Panc1 (cell line): Measurements from ENCODE around the gene MECR. TPM values are rescaled to one million over a fixed set of nuclear protein-coding genes. Genes with fewer than 3 reads are reported as not detected.
A peak's percentile ranks its signal among the peaks of the same experiment; 100 is the strongest.

Source experiments
- ATAC-seq: fragments of 200-7000 bp; cut with Tn5 transposase; 2 replicates; pipeline ENCODE4 v1.9.1; 2020; ENCODE audit warnings: mild to moderate bottlenecking, moderate library complexity
- BruUV-seq: library from RNA; stranded (reverse); fragments of 400-500 nt; replicated peaks from 2 replicates; lab custom pipeline; 2021; lab: Mats Ljungman, UMichigan
- CTCF ChIA-PET: fragments of 300-600 bp; sonication (Branson Sonifier 250); formaldehyde crosslinking; loops from one replicate; lab custom pipeline; 2022; ENCODE audit warnings: antibody characterized with exemption; lab: Charles Lee
- POLR2A ChIA-PET: fragments of 300-600 bp; sonication (Branson Sonifier 250); formaldehyde crosslinking; loops from one replicate; lab custom pipeline; 2022; ENCODE audit warnings: antibody characterized with exemption; lab: Charles Lee
- DNase-seq: peaks from one replicate; pipeline ENCODE4 v3.0.0-alpha.2; 2010; ENCODE audit warnings: low read depth, low spot score
- H3K27ac ChIP-seq: 2 replicates; pipeline ENCODE4 v1.5.1; 2011; ENCODE audit warnings: mild to moderate bottlenecking, low read length, inconsistent platforms
- H3K27me3 ChIP-seq: fragments of 200-500 bp; sonication (Bioruptor generic); 2 replicates; pipeline ENCODE4 v1.6.0; 2014; ENCODE audit warnings: low read length, inconsistent platforms; ENCODE audit not compliant: control insufficient read depth, insufficient read depth
- H3K36me3 ChIP-seq: fragments of 200-500 bp; sonication (Bioruptor generic); 2 replicates; pipeline ENCODE4 v1.5.1; 2014; ENCODE audit warnings: inconsistent platforms, mild to moderate bottlenecking, low read length, moderate library complexity; ENCODE audit not compliant: control insufficient read depth, insufficient read depth
- H3K4me1 ChIP-seq: 2 replicates; pipeline ENCODE4 v1.5.1; 2011; ENCODE audit warnings: inconsistent platforms, mild to moderate bottlenecking, low read length, moderate library complexity; ENCODE audit not compliant: control insufficient read depth, insufficient read depth
- H3K4me3 ChIP-seq, 2 experiments: 2 replicates each; pipeline ENCODE4 v1.5.1; 2011 to 2012; ENCODE audit warnings: low read depth in 2 of 2, low read length in 2 of 2, mild to moderate bottlenecking in 2 of 2, inconsistent platforms in 1 of 2, moderate library complexity in 1 of 2
- H3K9me3 ChIP-seq: fragments of 200-500 bp; sonication (Bioruptor generic); 2 replicates; pipeline ENCODE4 v1.5.1; 2014; ENCODE audit warnings: low read depth, mild to moderate bottlenecking, inconsistent platforms, low read length, moderate library complexity; ENCODE audit not compliant: control insufficient read depth, insufficient read depth
- POLR2AphosphoS5 ChIP-seq: IDR thresholded peaks from 2 replicates; pipeline ENCODE4 v1.6.1; 2012; ENCODE audit warnings: mild to moderate bottlenecking, low read depth, low read length, moderate library complexity
- SIN3A ChIP-seq: IDR thresholded peaks from 2 replicates; pipeline ENCODE4 v1.6.1; 2012; ENCODE audit warnings: low read depth, mild to moderate bottlenecking, low read length, moderate library complexity, borderline replicate concordance; ENCODE audit not compliant: insufficient read depth
- TCF7L2 ChIP-seq: IDR thresholded peaks from 2 replicates; pipeline ENCODE4 v1.6.1; 2011; ENCODE audit warnings: mild to moderate bottlenecking, low read depth, low read length, inconsistent platforms
- in situ Hi-C: cut with HindIII; loops from 2 replicates; pipeline ENCODE4 v1.10.0; 2016; ENCODE audit warnings: low sequenced_read_pairs, low pct_unique_long_range_greater_than_20kb
- intact Hi-C: fragments of 100-400 bp; cut with micrococcal nuclease; formaldehyde crosslinking; loops from one replicate; pipeline ENCODE4 v1.10.0; 2022; ENCODE audit not compliant: unreplicated experiment
- total RNA-seq: library from RNA; stranded (reverse); gene quantifications from one replicate; pipeline ENCODE4 v1.2.1, GENCODE V29; 2021; ENCODE audit not compliant: unreplicated experiment
- TF ChIP-seq, protein P1 (sequence below), 2 experiments: IDR thresholded peaks; 2 replicates each; pipeline ENCODE4 v1.6.1; 2011 to 2012; ENCODE audit warnings: low read depth in 2 of 2, control low read depth in 1 of 2, low read length in 1 of 2, mild to moderate bottlenecking in 1 of 2, moderate library complexity in 1 of 2; ENCODE audit not compliant: insufficient read depth in 1 of 2
- TF ChIP-seq, protein P2 (sequence below): fragments of 450-650 bp; IDR thresholded peaks from 2 replicates; pipeline ENCODE4 v1.5.1; 2017; ENCODE audit warnings: mild to moderate bottlenecking

MECR gene
- total RNA-seq, 1 experiment from 2014 or later: 25.7 TPM

DNA sequence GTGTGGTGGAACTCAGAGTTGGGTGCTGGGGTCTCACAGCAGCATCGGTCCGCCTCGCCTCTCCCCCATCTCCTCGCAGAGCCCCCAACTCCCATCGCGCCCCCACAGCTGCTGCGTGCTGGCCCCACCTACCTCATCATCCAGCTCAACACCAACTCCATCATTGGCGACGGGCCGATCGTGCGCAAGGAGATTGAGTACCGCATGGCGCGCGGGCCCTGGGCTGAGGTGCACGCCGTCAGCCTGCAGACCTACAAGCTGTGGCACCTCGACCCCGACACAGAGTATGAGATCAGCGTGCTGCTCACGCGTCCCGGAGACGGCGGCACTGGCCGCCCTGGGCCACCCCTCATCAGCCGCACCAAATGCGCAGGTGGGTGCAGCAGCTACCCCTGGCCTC, 29.8 kb upstream of the MECR start:
- DNase-seq (no peak), ATAC-seq (no peak)
- no TSS peak for BruUV-seq
- no peaks in the 10 kb centered on the region for H3K4me1 ChIP-seq
- H3K9me3 ChIP-seq: no peaks in the 10 kb centered on the region
- H3K27ac ChIP-seq: no peak overlapping the region
- H3K36me3 ChIP-seq: no peaks in the 10 kb centered on the region
- intact Hi-C loops (no loop called here), in situ Hi-C loops (no loop called here)
- POLR2A ChIA-PET: no interaction called here
- no peak overlapping the region for H3K4me3 ChIP-seq
- CTCF ChIA-PET: no interaction called here
- no peaks in the 10 kb centered on the region for H3K27me3 ChIP-seq
- no peak for TF ChIP-seq TCF7L2
- TF ChIP-seq, protein P1, sequence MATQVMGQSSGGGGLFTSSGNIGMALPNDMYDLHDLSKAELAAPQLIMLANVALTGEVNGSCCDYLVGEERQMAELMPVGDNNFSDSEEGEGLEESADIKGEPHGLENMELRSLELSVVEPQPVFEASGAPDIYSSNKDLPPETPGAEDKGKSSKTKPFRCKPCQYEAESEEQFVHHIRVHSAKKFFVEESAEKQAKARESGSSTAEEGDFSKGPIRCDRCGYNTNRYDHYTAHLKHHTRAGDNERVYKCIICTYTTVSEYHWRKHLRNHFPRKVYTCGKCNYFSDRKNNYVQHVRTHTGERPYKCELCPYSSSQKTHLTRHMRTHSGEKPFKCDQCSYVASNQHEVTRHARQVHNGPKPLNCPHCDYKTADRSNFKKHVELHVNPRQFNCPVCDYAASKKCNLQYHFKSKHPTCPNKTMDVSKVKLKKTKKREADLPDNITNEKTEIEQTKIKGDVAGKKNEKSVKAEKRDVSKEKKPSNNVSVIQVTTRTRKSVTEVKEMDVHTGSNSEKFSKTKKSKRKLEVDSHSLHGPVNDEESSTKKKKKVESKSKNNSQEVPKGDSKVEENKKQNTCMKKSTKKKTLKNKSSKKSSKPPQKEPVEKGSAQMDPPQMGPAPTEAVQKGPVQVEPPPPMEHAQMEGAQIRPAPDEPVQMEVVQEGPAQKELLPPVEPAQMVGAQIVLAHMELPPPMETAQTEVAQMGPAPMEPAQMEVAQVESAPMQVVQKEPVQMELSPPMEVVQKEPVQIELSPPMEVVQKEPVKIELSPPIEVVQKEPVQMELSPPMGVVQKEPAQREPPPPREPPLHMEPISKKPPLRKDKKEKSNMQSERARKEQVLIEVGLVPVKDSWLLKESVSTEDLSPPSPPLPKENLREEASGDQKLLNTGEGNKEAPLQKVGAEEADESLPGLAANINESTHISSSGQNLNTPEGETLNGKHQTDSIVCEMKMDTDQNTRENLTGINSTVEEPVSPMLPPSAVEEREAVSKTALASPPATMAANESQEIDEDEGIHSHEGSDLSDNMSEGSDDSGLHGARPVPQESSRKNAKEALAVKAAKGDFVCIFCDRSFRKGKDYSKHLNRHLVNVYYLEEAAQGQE (IDR thresholded peaks at IDR 0.05; ENCODE audit: insufficient read depth in 1 of 2, low read depth in 2 of 2, low read length in 1 of 2): no peak
- TF ChIP-seq SIN3A: no peak
- no peak for TF ChIP-seq POLR2AphosphoS5
- TF ChIP-seq, protein P2, sequence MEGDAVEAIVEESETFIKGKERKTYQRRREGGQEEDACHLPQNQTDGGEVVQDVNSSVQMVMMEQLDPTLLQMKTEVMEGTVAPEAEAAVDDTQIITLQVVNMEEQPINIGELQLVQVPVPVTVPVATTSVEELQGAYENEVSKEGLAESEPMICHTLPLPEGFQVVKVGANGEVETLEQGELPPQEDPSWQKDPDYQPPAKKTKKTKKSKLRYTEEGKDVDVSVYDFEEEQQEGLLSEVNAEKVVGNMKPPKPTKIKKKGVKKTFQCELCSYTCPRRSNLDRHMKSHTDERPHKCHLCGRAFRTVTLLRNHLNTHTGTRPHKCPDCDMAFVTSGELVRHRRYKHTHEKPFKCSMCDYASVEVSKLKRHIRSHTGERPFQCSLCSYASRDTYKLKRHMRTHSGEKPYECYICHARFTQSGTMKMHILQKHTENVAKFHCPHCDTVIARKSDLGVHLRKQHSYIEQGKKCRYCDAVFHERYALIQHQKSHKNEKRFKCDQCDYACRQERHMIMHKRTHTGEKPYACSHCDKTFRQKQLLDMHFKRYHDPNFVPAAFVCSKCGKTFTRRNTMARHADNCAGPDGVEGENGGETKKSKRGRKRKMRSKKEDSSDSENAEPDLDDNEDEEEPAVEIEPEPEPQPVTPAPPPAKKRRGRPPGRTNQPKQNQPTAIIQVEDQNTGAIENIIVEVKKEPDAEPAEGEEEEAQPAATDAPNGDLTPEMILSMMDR: no peak

DNA sequence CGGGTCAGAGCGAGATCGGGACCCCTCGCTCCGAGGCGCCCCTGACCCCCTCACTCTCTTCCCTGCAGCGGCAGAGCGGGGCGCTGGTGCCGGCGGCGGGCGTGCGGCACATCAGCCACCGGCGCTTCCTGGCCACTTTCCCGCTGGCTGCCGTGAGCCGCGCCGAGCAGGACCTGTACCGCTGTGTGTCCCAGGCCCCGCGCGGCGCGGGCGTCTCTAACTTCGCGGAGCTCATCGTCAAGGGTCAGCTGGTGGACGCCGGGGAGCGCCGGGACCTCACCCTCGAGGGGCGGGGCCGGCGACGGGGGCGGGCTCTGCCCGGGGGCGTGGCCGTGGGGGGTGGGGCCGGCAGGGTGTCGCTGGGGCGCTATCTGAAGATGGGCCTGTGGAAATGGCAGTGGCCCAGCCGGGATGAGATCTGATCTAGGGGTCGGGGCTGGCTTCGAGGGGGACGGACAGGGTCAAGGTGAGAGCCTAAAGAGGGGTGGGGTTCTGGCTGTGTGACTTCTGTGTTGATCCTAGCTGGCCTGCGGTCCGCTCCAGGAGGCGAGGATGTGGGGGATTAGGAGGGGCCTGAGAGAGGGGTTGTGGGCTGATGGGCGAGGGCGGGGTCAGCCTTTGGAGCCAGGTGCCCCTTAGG, 29.2 kb upstream of the MECR start:
- ChIA-PET POLR2A (no interaction called here), CTCF (no interaction called here)
- in situ Hi-C loops: no loop called here
- intact Hi-C loops: no loop called here
- peak; percentile 76 for ATAC-seq
- no peak overlapping the region for H3K27ac ChIP-seq
- no peaks in the 10 kb centered on the region for H3K27me3 ChIP-seq
- peak overlapping the region; percentile 39 to 44 for H3K4me3 ChIP-seq
- H3K9me3 ChIP-seq: no peaks in the 10 kb centered on the region
- no peaks in the 10 kb centered on the region for H3K4me1 ChIP-seq
- no peaks in the 10 kb centered on the region for H3K36me3 ChIP-seq
- no TSS peak for BruUV-seq
- TF ChIP-seq, protein P1 (IDR thresholded peaks at IDR 0.05; ENCODE audit: insufficient read depth in 1 of 2, low read depth in 2 of 2, low read length in 1 of 2): no peak
- TF ChIP-seq POLR2AphosphoS5 (no peak), TCF7L2 (no peak), SIN3A (no peak)
- no peak for DNase-seq
